Measurements from ENCODE around the gene PIRT.

DNA sequence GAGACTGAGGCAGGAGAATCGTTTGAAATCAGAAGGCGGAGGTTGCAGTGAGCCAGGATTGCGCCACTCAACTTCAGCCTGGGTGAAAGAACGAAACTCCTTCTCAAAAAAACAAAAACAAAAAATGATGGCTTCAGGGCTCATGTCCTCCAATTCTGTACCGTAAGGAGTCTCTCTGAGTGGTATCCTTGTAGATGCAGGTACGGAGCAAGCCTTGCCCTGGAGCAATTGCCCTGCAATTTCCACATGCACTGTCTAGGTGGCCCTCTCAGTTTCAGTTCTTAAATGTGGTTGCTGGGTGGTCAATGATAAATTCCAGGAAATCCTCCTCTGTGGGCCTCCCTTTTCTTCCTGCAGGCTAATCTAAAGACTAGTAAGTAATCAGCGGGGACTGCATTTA, 44.6 kb downstream of the PIRT start:
- TF ChIP-seq CTCF (IDR thresholded peaks at IDR 0.05) (no peak), EZH2 (IDR thresholded peaks at IDR 0.05; ENCODE audit: borderline replicate concordance, insufficient read depth, low read depth, low read length, poor library complexity, severe bottlenecking) (no peak)

Measured in B cell (primary cell).